ENCODE measurements around the gene LPCAT4. TPM values are rescaled to one million over a fixed set of nuclear protein-coding genes. Genes with fewer than 3 reads are reported as not detected.

Gene LPCAT4
- total RNA-seq, 1 donor from 2014 or later, result 34.3 TPM

DNA sequence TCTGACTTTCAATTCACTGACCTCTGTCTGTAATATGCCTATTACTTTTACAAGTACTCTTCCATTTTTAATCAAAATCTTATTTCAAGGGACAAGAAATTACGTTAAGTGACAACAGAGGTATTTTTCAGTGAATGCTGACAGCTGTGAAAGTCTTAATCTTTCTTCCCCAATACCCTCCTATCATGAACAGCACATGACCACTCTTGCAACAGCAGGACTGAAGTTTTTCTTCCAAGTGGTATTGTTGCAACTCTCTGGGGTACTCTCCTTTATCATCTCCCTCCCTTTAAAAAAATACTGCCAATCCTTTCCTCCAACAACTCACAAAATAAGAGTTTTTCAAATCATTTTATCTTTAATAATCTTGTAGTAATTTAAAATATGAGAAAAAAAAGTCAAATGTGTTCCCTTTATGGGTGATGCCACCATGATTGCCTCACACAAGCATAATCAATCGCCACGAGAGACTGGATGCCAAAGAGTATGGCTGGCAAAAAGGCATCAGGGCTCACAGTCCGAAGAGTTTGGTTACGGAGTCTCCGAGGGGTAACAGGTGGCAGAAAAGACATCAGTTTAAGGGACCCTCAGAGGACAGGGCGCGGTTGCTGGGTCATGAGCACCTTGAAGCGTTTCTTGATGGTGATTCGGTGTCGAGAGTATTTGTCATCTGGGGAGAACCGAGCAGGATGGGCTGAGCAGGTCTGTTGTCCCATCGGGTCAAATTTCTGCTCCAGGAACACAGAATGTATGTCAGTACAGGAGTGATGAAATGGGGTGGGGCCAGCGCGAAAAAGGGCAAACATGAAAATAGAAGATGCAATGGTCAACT is 25.4 kb downstream of the LPCAT4 start:
- DNase-seq (ENCODE audit: low spot score), result no peak
- intact Hi-C loops (cut with DNase I), result no loop called here

DNA sequence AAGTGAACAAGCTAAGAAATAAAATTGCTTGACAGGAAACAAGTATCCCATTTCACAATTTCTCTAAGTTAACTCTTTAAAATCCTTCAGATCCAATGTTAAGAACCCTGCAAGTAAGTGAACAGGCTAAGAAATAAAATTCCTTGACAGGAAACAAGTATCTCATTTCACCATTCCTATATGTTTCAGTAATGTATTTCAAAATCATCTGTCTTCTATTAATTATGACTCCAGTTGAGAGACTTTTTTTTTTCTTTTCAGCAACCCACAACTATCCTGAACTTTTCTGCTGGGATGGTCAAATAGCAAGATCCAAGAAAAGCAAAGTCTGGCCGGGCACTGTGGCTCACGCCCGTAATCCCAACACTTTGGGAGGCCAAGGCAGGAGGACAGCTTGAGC is 27.1 kb downstream of the LPCAT4 start:
- DNase-seq (ENCODE audit: low spot score), result no peak

GRCh38 chr15:34338347-34338746 is 28.6 kb downstream of the LPCAT4 start:
- intact Hi-C loops (cut with DNase I), result loop anchor here (2.0 to 10.0 kb wide), 2 partner anchors 20 to 114 kb away; partner anchors contain the start of gene EMC4
- no peak for DNase-seq (ENCODE audit: low spot score)

More for the DNA sequence above, 27.1 kb downstream of the LPCAT4 start:
- intact Hi-C loops (cut with DNase I), result loop anchor here (2.0 to 10.0 kb wide), 2 partner anchors 21 to 115 kb away; partner anchors contain the start of gene EMC4

- intact Hi-C loops (cut with DNase I), result loop anchor here (2.0 to 10.0 kb wide), 2 partner anchors 19 to 113 kb away; partner anchors contain the start of gene EMC4
Observed at GRCh38 chr15:34337557-34338306, 29.3 kb downstream of the LPCAT4 start, which contains the start of gene SLC12A6. Gene SLC12A6, minus strand, starts transcription at chr15:34337781. Its CDS starts 1,101 bp downstream, at chr15:34336680.

GRCh38 chr15:34336991-34337556 is 29.9 kb downstream of the LPCAT4 start:
- DNase-seq (ENCODE audit: low spot score), result no peak
- intact Hi-C loops (cut with DNase I), result loop anchor here (10.0 kb wide), 1 partner anchor 112 kb away; the partner anchor contains the start of gene EMC4

More at GRCh38 chr15:34337557-34338306, 29.3 kb downstream of the LPCAT4 start, which contains the start of gene SLC12A6:
- DNase-seq (ENCODE audit: low spot score), result peak; percentile 96

DNA sequence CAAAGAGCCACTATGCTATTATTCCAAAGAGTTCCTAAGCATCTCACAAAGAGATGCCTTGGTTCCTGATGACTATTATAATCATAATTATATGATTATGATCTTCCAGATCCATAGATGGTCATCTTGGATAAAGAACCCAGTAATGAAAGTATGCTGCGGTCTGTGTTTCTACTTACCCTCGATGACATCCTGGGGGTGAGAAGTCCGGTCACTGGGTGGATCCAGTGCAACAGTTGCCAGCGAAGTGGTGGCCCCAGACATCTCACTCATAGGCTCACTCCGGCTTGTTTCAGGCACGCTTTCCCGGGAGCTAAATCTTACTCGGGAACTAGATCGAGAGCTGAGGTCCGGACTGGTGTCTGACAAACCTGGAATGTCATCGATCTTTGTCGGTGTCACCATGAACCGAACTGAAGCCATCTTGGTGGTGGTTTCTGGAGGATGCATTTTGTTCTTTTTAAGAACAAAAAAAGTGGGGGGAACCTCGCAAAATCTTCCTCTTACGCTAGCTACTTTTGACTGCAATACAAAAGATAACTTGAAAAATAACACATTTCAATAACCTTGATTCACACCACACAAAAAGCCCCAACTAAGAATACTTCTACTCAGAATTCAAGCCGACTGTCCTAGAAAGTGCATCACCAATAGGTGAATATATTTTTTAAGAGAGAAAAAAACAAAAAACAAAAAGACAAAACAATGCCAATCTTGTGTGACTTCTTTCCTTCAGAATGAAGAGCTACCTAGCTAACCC is 30.6 kb downstream of the LPCAT4 start:
- intact Hi-C loops (cut with DNase I), result loop anchor here (10.0 kb wide), 1 partner anchor 112 kb away; the partner anchor contains the start of gene EMC4
- DNase-seq (ENCODE audit: low spot score), result no peak

DNA sequence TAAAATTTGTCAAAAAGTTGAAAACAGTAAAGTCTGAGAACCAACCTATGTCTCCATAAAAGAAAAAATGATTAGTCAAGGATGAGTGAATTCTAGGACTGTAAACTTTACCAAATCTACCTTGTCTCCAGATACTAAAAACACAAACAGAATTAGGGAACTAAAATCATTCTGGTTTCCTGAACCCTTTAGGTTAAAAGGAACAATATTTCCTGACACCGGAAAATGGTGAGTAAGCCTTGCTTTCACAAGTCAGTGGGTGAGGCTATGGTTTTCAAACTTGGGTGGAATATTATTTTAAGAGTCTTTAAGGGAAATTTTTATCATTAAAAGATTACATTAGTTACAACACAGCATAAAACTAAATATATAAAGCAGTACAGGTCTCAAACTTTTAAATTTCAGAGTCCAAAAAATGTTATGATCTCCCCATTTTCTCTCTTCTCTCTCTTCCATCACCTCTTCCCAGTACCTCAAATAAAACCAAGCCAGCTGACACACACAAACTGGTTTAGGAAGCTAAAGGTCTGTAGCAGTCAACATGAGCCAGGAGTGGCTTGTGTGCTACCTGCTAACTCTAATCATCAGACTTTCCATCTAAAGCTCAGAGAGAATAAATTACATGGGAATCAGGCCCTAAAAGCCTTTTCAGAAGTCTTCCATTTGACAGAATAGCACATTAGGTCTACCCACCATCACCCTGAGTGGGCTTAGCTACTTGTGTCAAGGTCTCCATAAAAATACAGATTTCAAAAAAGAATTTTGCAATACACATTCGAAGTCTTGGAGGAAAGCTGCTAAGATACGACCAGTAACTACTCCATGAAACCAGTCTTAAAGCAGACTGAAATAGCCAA is 31.6 kb downstream of the LPCAT4 start:
- no peak for DNase-seq (ENCODE audit: low spot score)
- intact Hi-C loops (cut with DNase I), result loop anchor here (10.0 kb wide), 1 partner anchor 111 kb away; the partner anchor contains the start of gene EMC4

- DNase-seq (ENCODE audit: low spot score), result no peak
- intact Hi-C loops (cut with DNase I), result loop anchor here (10.0 kb wide), 1 partner anchor 110 kb away; the partner anchor contains the start of gene EMC4
Observed at GRCh38 chr15:34334672-34335071, 32.3 kb downstream of the LPCAT4 start.

DNA sequence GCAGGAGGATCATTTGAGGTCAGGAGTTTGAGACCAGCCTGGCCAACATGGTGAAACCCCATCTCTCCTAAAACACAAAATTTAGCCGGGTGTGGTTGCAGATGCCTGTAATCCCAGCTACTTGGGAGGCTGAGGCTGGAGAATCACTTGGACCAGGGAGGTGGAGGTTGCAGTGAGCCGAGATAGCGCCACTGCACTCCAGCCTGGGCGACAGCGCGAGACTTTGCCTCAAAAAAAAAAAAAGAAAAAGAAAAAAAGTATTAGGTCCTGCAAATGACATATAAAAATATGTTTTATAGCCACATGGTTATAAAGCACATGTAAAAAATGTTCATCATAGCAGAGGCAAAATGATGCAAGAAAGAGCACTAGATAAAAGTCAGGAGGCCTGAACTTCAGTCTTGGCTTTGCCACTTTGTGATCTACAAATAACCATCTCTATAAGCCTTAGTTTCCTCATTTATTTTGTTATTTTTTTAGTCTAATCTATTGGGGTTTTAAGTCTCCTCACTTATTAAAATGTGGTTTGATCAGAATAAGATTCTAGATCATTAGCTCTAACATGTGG is 34.4 kb downstream of the LPCAT4 start:
- intact Hi-C loops (cut with DNase I), result loop anchor here (10.0 kb wide), 1 partner anchor 108 kb away; the partner anchor contains the start of gene EMC4
- DNase-seq (ENCODE audit: low spot score), result no peak

DNA sequence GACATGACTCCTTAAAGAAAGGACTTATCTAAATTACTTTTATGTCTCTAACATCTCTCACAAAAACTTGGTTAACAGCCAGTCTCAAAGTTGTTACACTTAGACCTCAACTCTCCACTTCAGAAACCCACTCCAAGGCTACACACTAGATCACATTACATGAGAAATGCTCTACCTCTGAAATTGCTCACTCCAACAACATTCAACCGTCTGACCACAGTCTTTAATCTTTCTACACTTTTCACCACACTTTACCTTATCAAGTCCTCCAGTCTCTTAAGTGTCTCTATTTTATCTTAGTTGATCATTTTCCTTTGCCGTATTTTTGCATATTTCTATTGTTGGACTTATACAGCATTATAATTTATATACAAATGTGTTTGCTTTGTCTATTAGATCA is 35.2 kb downstream of the LPCAT4 start:
- intact Hi-C loops (cut with DNase I), result loop anchor here (10.0 kb wide), 1 partner anchor 107 kb away; the partner anchor contains the start of gene EMC4
- no peak for DNase-seq (ENCODE audit: low spot score)

GRCh38 chr15:34330279-34330678 is 36.7 kb downstream of the LPCAT4 start:
- no peak for DNase-seq (ENCODE audit: low spot score)
- intact Hi-C loops (cut with DNase I), result loop anchor here (10.0 kb wide), 1 partner anchor 105 kb away; the partner anchor contains the start of gene EMC4

GRCh38 chr15:34329006-34329405 is 38.0 kb downstream of the LPCAT4 start:
- DNase-seq (ENCODE audit: low spot score), result no peak
- intact Hi-C loops (cut with DNase I), result no loop called here

DNA sequence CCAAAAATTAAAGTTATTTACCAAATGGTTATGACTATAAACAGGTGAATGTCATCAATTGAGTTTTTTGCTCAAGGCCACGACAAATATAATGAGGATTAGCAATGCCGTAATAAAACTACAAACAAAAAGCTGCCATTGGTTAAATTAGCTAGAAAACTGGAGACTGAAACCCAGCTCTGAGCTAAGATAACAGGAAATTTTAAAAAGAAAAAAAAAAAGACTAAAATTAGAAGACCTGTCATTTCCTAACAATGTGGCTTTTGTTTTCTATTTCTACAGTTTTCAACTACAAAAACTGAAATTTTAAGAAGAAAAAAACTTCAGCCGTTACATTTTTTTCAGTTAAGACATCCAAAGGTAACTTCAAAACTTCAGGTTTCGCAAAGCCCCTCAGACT is 39.1 kb downstream of the LPCAT4 start:
- no peak for DNase-seq (ENCODE audit: low spot score)
- intact Hi-C loops (cut with DNase I), result no loop called here

DNA sequence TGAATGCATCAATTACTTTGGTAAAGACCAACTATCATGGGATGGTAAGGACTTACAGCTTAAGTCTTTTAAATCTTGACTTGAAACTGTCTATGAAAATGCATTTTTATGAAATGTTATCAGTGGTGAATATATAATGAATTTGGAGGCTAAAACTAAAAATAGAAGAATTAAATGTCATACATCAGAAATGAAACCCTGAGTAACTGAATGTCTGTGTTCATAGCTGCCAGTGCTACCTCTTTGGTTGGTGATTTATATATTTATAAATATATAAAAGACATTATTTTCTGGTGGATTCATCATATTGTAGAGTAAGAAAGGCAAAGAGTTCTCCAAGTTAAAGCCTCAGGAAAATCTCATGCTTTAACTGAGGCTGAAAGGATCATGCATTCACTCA is 41.6 kb downstream of the LPCAT4 start:
- DNase-seq (ENCODE audit: low spot score), result no peak
- intact Hi-C loops (cut with DNase I), result no loop called here

- no peak for DNase-seq (ENCODE audit: low spot score)
- intact Hi-C loops (cut with DNase I), result no loop called here
Observed at GRCh38 chr15:34324933-34325332, 42.1 kb downstream of the LPCAT4 start.

GRCh38 chr15:34323217-34323616 is 43.8 kb downstream of the LPCAT4 start:
- intact Hi-C loops (cut with DNase I), result no loop called here
- no peak for DNase-seq (ENCODE audit: low spot score)

- peak; percentile 87 for DNase-seq (ENCODE audit: low spot score)
- intact Hi-C loops (cut with DNase I), result loop anchor here (2.0 kb wide), 1 partner anchor 20 kb away; no protein-coding TSS in a partner anchor
Observed at GRCh38 chr15:34318277-34319079, 48.5 kb downstream of the LPCAT4 start.
